GM21423 (cell line): ENCODE measurements around the gene NPTX2.
A peak's percentile ranks its signal among the peaks of the same experiment; 100 is the strongest.

Experiments used
- ATAC-seq: cut with Tn5 transposase; IDR thresholded peaks from one replicate; pipeline ENCODE4 v1.9.1; 2021; ENCODE audit warnings: mild to moderate bottlenecking, moderate library complexity; ENCODE audit not compliant: unreplicated experiment

The NPTX2 gene

GRCh38 chr7:98617960-98618418 lies 904 bp downstream of the NPTX2 start:
- no peak for ATAC-seq

- no peak for ATAC-seq
These were observed 1.7 kb downstream of the NPTX2 start for GRCh38 chr7:98618786-98619185.

- no peak for ATAC-seq
These were observed 2.6 kb downstream of the NPTX2 start for GRCh38 chr7:98619450-98620321.

GRCh38 chr7:98621573-98622482 lies 4.7 kb downstream of the NPTX2 start:
- no peak for ATAC-seq

- no peak for ATAC-seq
These were observed 5.8 kb downstream of the NPTX2 start for GRCh38 chr7:98622926-98623325.

GRCh38 chr7:98624846-98625420 lies 7.8 kb downstream of the NPTX2 start:
- no peak for ATAC-seq

- no peak for ATAC-seq
These were observed 9.7 kb downstream of the NPTX2 start for GRCh38 chr7:98626460-98627412.

- ATAC-seq, result no peak
These were observed 10.3 kb downstream of the NPTX2 start for GRCh38 chr7:98627413-98627790.

- ATAC-seq, result no peak
These were observed 11.3 kb downstream of the NPTX2 start for GRCh38 chr7:98628418-98628817.

- no peak for ATAC-seq
These were observed 11.9 kb downstream of the NPTX2 start for GRCh38 chr7:98629001-98629431.

- ATAC-seq, result no peak
These were observed 13.1 kb downstream of the NPTX2 start for GRCh38 chr7:98630149-98630548.

- ATAC-seq, result no peak
These were observed 13.7 kb downstream of the NPTX2 start for GRCh38 chr7:98630770-98631169.

- ATAC-seq, result no peak
These were observed 21.8 kb downstream of the NPTX2 start for GRCh38 chr7:98638853-98639252.

GRCh38 chr7:98640375-98640774 lies 23.3 kb downstream of the NPTX2 start:
- no peak for ATAC-seq

- peak; percentile 80 for ATAC-seq
These were observed 24.8 kb downstream of the NPTX2 start for GRCh38 chr7:98641646-98642500.

- ATAC-seq, result no peak
These were observed 26.3 kb downstream of the NPTX2 start for GRCh38 chr7:98643236-98643985.

GRCh38 chr7:98646465-98646864 lies 29.4 kb downstream of the NPTX2 start:
- no peak for ATAC-seq

- no peak for ATAC-seq
These were observed 30.2 kb downstream of the NPTX2 start for GRCh38 chr7:98647326-98647725.

- ATAC-seq, result no peak
These were observed 34.7 kb downstream of the NPTX2 start for GRCh38 chr7:98651760-98652159.
